Lung (tissue), 12 donors: Measurements from ENCODE around the gene MCTP1. TPM values are rescaled to one million over a fixed set of nuclear protein-coding genes. Genes with fewer than 3 reads are reported as not detected.
"Not testable (repeated sequence)": the region's sequence is repeated elsewhere in the genome, so short reads cannot be mapped to it uniquely, and the experiment has no call there.

ENCODE experiments used
- ATAC-seq: fragments of 200-7000 bp; cut with Tn5 transposase; one replicate; pipeline ENCODE4 v1.9.1; 2020; ENCODE audit warnings: moderate number of reproducible peaks; ENCODE audit not compliant: insufficient read depth, low FRiP score
- DNase-seq, 3 donors: peaks; one replicate each; pipeline ENCODE4 v3.0.0-alpha.2; 2013 to 2017
- H3K27ac ChIP-seq, 2 donors: one replicate each; pipeline ENCODE4 v1.5.1; 2013; ENCODE audit warnings: mild to moderate bottlenecking in 2 of 2, moderate library complexity in 2 of 2, control low read depth in 1 of 2, inconsistent platforms in 1 of 2, low read depth in 1 of 2, low read length in 1 of 2
- H3K27me3 ChIP-seq, 3 donors: one replicate each; pipeline ENCODE4 v1.5.1; 2013; ENCODE audit warnings: low read length in 2 of 3; ENCODE audit not compliant: control insufficient read depth in 3 of 3, insufficient read depth in 3 of 3
- H3K36me3 ChIP-seq, 4 donors: one replicate each; pipeline ENCODE4 v1.5.1; 2013; ENCODE audit warnings: low read length in 4 of 4, mild to moderate bottlenecking in 1 of 4, moderate library complexity in 1 of 4; ENCODE audit not compliant: control insufficient read depth in 4 of 4, insufficient read depth in 4 of 4
- H3K4me1 ChIP-seq, 5 donors: one replicate each; pipeline ENCODE4 v1.5.1; 2013; ENCODE audit warnings: low read length in 5 of 5, mild to moderate bottlenecking in 2 of 5, moderate library complexity in 1 of 5; ENCODE audit not compliant: control insufficient read depth in 5 of 5, insufficient read depth in 5 of 5
- H3K4me3 ChIP-seq: one replicate; pipeline ENCODE4 v1.5.1; 2013; ENCODE audit warnings: mild to moderate bottlenecking, control low read depth, moderate library complexity
- H3K9ac ChIP-seq, 2 donors: one replicate each; pipeline ENCODE4 v1.5.1; 2013; ENCODE audit warnings: low read length in 2 of 2, control low read depth in 1 of 2; ENCODE audit not compliant: insufficient read depth in 1 of 2
- H3K9me3 ChIP-seq, 4 donors: one replicate each; pipeline ENCODE4 v1.5.1; 2013; ENCODE audit warnings: low read length in 3 of 4, mild to moderate bottlenecking in 1 of 4, moderate library complexity in 1 of 4; ENCODE audit not compliant: control insufficient read depth in 4 of 4, insufficient read depth in 3 of 4
- CTCF ChIP-seq: IDR thresholded peaks from 2 replicates; pipeline ENCODE4 v1.5.1; 2012; ENCODE audit warnings: mild to moderate bottlenecking; ENCODE audit errors: control extremely low read depth, extremely low read depth
- WGBS, 2 donors: extraction: QIAGEN DNeasy Blood & Tissue Kit; methylation state at CpG; one replicate each; pipeline ENCODE4 v1.1.7; 2013; 5-methylcytosine and 5-hydroxymethylcytosine counted together
- polyA plus RNA-seq, 2 donors: library from polyadenylated mRNA; stranded (reverse); fragments of 200-250 nt; gene quantifications; one replicate each; pipeline ENCODE4 v1.2.1, GENCODE V29; 2013
- total RNA-seq, 2 donors: library from RNA; depleted of rRNA in 1 of 2; stranded (reverse); fragments of >200 nt in 1 of 2; gene quantifications; one replicate each; pipeline ENCODE4 v1.2.1, GENCODE V29; 2014 to 2021
- donor health status: control.
- donor health status: control.
- donor health status: Bipolar disorder and iron deficiency.
- donor health status: healthy.
- donor health status: DM: yes; HTN: yes; CAD: no.

Gene MCTP1
- total and polyA plus RNA-seq, 4 donors, result 5.8 to 34.8 (median 27.4) TPM

GRCh38 chr5:95216136-95216955 lies 68.5 kb downstream of the MCTP1 start:
- no peak overlapping the region for H3K9ac ChIP-seq
- 56 to 81% methylated on average over 4 of the region's 4 CpGs for WGBS, 2 donors

GRCh38 chr5:95207811-95208210 lies 77.1 kb downstream of the MCTP1 start:
- H3K27me3 ChIP-seq, H3K4me1 ChIP-seq, H3K9ac ChIP-seq, H3K27ac ChIP-seq, H3K9me3 ChIP-seq, H3K4me3 ChIP-seq, H3K36me3 ChIP-seq, ATAC-seq, DNase-seq: not testable (repeated sequence)
- 87 to 98% methylated on average over 5 of the region's 5 CpGs for WGBS, 2 donors

More at GRCh38 chr5:95216136-95216955, 68.5 kb downstream of the MCTP1 start:
- DNase-seq (peak in 2 of 3 donors; percentile 16 to 39), ATAC-seq (no peak)
- H3K4me3 ChIP-seq, result no peak overlapping the region
- H3K27ac ChIP-seq, result no peak overlapping the region
- H3K4me1 ChIP-seq, result peaks cover 0 to 12% (median 0%) of the 10 kb centered on the region in 5 donors
- H3K27me3 ChIP-seq, result no peaks in the 10 kb centered on the region
- H3K36me3 ChIP-seq, result no peaks in the 10 kb centered on the region
- TF ChIP-seq CTCF, result no peak
- no peaks in the 10 kb centered on the region for H3K9me3 ChIP-seq

GRCh38 chr5:95194856-95195255 lies 90.0 kb downstream of the MCTP1 start:
- Histone ChIP-seq H3K27me3 (no peaks in the 10 kb centered on the region), H3K4me1 (peaks cover 0 to 25% (median 0%) of the 10 kb centered on the region in 5 donors), H3K27ac (no peak overlapping the region), H3K36me3 (no peaks in the 10 kb centered on the region), H3K9me3 (no peaks in the 10 kb centered on the region), H3K4me3 (no peak overlapping the region), H3K9ac (no peak overlapping the region)
- DNase-seq (no peak), ATAC-seq (no peak)
- TF ChIP-seq CTCF, result no peak
- WGBS, 2 donors, result 91 to 92% methylated on average over 4 of the region's 4 CpGs

DNA sequence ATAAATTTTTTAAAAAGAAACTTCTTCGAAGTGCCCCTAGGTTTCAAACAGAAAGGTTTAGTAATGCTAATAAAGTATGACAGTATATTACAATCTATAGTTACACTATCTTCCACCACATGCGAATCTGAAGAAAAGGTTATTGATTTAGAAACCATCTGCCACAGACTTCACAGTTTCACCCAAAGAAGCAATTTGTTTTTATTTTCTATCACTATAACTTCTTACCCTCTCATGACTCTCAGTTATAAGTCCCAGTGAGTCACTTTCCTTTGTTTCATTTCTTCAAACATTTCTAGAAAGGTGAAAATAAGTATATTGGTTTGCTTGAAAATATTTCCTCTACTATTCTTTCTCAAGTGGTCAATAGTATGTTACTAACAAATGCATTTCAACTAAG lies 93.6 kb downstream of the MCTP1 start:
- H3K27ac ChIP-seq, result no peak overlapping the region
- DNase-seq, result no peak
- WGBS, 2 donors, result 80 to 96% methylated on average over 2 of the region's 2 CpGs
- no peak overlapping the region for H3K4me3 ChIP-seq
- H3K9ac ChIP-seq, result no peak overlapping the region
- no peaks in the 10 kb centered on the region for H3K36me3 ChIP-seq
- no peak for ATAC-seq
- H3K4me1 ChIP-seq, result peaks cover 0 to 25% (median 0%) of the 10 kb centered on the region in 5 donors
- H3K9me3 ChIP-seq, result peaks cover 0 to 6% (median 0%) of the 10 kb centered on the region in 4 donors
- no peak for TF ChIP-seq CTCF
- no peaks in the 10 kb centered on the region for H3K27me3 ChIP-seq
